ENCODE data around the gene ZC3H4.
A peak's percentile ranks its signal among the peaks of the same experiment; 100 is the strongest.

Gene ZC3H4

DNA sequence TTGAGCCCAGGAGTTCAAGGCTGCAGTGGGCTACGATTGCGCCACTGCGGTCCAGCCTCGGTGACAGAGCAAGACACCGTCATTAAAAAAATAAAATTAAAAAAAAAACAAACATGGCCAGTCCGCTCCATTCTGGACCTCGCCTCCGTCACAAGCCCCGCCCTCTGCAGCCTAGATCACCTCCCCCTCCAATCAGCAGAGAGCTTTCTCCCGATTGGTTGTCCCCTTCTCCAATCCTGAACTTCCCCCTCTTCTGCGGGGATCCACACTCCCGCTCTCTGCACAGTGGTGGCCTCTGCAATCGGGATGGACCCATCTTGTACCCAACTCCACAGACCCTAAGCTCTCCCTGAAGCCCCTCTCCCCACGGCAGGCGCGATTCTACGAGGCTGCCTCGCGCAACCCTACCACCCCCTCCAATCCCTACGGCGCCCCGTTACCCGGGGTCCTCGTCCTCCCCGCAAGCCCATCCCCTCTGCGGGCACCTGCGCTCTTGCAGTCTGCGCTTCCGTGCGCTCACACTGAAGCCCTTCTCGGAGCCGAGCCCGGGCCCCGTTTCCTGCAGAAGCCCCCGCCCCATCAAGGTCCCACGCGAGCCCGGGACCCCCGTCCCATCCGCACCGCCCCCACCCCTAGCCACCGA lies 65.7 kb downstream of the ZC3H4 start:
- peak; percentile 71 for DNase-seq (ENCODE audit: low spot score)

DNA sequence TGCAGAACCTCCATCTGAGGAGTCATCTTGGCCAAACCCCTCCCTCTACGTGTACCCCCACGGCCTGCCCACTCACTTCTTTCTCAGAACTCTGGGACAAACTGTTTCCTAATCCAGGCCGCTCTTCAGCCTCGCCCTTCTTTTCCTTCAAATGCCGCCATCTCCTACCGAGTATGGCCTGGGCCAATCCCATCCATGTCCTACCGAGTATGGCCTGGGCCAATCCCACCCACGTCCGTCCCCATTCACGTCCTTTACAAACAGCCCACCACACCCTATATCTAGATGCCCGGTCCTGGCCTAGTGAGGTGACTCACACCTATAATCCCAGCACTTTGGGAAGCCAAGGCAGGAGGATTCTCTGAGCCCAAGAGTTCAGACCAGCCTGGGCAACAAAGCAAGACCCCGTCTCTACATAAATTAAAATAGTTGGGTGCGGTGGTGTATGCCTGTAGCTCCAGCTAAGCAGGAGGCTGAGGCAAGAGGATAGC lies 66.3 kb downstream of the ZC3H4 start:
- no peak for DNase-seq (ENCODE audit: low spot score)

DNA sequence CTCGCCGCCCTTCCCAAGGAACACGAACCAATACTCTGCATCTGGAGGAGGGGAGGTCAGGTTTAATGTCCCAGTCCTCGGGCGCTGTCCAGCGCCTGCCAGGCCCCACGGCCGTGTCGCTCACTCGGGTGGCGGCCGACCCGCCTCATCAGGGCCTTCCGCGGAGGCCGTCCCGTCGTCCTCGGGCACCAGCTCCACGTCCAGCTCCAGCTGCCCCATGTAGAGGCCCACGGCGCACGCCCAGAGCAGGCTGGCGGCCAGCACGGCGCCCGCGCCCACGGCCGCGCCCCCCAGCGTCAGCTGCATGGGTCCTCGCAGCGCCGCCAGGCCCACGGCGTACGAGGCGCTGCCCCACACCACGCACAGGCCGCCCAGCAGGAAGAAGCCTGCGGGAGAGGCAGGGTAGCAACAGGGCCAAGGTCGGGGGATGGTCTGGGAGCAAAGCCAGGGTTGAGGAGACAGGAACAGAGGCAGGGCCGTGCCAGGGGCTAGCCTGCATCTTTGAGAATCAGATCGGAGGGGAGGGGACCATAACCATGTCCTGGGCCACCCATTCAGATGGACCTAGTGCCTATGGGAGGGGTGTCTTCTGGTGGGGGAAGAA lies 67.6 kb downstream of the ZC3H4 start:
- no peak for DNase-seq (ENCODE audit: low spot score)

DNA sequence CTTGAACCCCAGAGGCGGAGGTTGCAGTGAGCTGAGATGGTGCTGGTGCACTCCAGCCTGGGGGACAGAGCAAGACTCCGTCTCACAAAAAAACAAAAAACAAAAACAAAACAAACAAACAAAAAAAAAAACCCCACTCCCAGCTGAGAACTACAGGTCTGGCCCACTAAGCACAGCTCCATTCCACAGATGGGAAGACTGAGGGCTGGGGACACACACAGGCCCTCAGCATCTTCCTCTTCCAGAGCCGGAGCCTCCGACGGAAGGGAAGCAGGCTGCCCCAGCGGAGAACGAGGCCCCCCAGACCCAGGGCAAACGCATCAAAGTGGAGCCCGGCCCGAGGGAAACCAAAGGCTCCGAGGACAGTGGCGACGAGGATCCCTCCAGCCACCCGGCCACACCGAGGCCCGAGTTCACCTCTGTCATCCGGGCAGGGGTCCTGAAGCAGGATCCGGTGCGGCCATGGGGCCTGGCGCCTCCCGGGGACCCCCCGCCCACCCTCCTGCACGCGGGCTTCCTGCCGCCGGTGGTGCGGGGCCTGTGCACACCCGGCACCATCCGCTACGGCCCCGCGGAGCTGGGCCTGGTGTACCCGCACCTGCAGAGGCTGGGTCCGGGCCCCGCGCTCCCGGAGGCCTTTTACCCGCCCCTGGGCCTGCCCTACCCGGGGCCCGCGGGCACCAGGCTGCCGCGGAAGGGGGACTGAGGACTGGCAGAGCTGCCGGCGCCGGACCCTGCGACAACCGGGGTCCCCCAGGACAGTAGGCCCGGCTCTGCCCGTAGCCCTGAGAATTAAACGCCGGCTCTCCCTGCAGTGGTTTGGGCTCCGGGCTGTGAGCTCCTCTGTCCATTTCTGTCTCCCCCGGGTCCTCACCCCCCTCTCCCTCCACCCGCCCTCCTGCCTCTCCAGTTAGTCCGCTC lies 68.4 kb downstream of the ZC3H4 start:
- DNase-seq (ENCODE audit: low spot score) = no peak

DNA sequence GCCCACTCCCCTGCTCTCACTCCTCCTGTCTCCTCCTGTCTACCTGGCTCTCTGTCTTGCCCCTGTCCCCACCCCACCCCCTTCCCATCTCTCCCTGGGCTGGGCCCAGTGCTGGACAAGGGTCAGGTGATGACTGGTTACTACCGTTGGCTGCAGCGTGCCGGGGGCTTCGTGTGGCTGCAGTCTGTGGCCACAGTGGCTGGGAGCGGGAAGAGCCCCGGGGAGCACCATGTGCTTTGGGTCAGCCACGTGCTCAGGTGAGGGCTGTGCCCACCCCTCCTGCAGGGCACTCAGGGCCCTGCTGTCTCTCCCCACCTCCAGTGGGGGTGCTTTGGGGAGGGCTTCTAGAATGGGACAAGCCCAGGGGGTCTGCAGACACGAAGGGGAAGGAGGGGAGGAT lies 72.7 kb downstream of the ZC3H4 start:
- DNase-seq (ENCODE audit: low spot score) = no peak

DNA sequence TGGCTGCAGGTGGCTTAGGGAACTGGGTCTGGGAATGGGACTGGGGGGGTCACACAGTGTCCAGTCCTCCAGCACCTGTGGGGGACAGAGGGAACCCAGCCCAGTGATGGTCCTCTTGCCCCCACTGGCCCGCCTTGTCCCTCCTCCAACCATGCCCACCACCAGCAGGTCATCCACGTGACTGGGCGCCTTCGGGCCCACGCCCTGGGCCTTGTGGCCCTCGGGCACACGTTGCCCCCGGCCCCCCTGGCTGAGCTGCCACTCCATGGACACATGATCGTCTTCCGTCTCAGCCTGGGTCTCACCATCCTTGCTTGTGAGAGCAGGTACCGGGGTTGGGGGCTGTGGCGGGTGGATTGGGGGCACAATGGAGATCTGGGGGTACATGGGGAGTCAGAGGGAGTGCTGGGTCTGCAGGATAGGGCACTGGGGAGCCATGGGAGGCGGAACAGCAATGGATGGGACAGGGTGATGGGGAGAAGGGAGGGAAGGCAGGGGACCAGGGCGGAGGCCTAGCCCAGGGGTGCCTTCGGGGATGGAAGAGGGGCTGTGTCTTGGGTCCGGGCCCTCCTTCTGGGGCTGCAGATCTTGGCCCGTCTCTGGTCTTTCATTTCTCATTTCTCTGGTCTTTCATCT lies 74.2 kb downstream of the ZC3H4 start:
- DNase-seq (ENCODE audit: low spot score) = no peak

DNA sequence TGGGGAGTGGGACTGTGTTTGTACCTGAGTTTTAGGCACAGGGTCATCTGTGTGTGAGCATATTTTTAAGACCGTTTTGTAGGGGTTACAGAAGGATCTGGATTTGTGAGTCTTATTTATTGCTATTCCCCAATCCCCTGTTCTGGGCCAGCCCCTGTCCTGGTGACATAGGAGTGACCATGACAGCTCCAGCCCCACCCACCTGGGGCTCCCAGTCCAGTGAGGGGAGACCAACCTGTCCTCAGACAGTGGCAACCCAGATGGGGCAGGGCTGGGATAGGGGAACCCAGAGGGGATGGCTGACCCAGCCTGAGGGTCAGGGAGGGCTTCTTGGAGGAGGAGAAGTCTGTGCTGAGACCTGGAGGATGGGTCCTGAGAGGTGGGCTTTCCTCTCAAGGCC lies 75.8 kb downstream of the ZC3H4 start:
- no peak for DNase-seq (ENCODE audit: low spot score)

- peak; percentile 7 for DNase-seq (ENCODE audit: low spot score)
Measured at GRCh38 chr19:47036097-47036651, 77.4 kb downstream of the ZC3H4 start.

GRCh38 chr19:47035127-47036096 lies 78.2 kb downstream of the ZC3H4 start:
- peak; percentile 97 for DNase-seq (ENCODE audit: low spot score)

DNA sequence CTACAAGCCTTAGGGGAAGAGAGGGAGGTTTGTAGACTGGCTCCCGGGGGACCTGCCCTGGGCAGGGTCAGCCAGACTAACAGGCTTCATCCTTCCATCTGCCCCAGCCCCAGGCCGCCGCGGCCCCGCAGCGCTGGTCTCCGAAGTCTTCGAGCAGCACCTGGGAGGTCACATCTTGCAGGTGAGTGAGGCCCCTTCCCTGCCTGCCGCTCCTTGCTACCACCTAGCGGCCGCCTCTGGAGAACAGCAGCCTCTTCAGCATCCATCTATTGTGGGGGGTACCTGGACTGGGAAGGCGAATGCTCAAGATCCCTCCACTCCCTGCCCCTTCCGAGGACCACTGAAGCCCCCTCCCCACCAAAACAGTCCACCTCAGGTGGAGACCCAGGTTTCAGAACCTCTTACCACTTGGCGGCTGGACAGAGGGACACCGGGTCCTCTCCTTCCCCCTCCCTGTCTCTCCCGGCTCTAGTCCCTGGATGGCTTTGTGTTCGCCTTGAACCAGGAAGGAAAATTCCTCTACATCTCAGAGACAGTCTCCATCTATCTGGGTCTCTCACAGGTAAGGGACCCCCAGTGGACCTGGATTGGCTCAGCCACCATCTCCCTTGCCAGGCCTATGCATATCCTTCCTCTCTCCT lies 81.3 kb downstream of the ZC3H4 start:
- DNase-seq (ENCODE audit: low spot score) = peak; percentile 73

DNA sequence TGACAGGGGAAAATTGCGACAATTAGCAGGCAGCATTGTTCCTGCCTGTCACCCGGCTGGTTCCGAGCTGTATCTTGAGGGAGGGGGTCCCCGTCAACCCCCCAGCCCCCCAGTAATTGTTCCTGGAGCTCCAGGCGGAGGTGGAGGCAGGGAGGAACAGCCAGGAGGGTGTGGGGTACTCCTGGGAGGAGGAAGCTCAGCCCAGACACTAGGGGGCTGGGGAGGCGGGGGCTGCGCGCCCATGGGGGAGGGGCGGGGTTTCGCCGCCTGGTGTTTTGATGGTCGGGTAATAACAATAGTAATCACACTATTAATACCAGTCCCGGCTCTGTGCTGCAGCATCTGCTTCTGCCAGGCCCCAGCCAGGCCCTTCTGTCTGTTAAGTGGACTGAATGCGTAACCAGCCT lies 85.4 kb downstream of the ZC3H4 start:
- DNase-seq (ENCODE audit: low spot score) = no peak

DNA sequence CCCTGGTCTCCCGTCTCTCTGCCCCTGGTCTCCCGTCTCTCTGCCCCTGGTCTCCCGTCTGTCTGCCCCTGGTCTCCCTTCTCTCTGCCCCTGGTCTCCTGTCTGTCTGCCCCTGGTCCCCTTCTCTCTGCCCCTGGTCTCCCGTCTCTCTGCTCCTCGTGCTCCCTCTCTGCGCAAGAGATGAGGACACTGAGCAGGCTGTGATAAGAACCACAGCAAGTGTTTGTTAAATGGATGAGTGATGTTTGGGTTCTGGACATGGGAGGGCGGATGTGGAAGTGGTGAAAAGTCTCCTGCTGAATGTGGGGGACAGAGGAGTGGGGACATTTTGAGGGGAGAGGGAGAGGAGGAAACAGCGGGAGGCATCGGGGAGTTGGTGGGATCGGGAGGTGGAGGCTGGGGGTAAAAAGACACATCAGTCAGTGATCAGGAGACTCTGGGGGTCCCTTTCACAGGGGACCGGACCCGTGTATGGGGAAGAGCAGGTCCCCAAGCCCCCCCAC lies 85.9 kb downstream of the ZC3H4 start:
- DNase-seq (ENCODE audit: low spot score) = no peak

DNA sequence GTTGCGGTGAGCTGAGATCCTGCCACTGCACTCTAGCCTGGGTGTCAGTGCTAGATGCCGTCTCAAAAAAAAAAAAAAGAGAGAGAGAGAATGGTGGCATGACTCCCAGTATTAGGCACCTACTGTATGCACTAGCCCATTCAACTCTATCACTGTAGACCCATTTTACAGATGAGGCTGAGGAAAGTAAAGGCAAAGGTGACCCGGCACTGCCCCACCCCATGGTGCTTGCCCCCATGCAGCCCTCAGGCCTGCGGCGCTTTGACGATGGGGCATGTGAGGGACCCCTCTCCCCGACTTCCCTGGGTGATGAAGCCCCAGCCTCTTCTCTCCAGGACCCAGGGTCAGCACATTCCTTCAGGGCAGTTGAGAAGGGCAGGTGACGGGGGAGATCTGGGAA lies 86.7 kb downstream of the ZC3H4 start:
- no peak for DNase-seq (ENCODE audit: low spot score)

DNA sequence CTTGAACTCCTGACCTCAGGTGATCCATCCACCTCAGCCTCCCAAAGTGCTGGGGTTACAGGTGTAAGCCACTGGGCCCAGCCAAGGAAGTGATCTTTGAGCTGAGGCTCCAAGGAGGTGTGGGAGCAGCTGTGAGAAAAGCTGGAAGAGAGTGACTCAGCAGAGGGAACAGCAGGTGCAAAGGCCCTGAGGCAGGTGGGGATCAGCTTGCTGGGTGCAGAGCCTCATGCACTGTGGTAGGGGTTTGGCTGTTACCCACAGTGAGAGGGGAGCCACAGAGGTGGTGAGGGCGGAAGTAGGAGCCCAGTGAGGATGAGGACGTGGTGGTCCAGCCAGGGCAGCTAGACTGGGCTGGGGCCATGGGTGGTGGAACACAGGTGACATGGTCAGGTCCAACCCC lies 87.4 kb downstream of the ZC3H4 start:
- DNase-seq (ENCODE audit: low spot score) = no peak

GRCh38 chr19:47024502-47024901 lies 89.1 kb downstream of the ZC3H4 start:
- no peak for DNase-seq (ENCODE audit: low spot score)

GRCh38 chr19:47023448-47023794 lies 90.2 kb downstream of the ZC3H4 start:
- no peak for DNase-seq (ENCODE audit: low spot score)

GRCh38 chr19:47022541-47023447 lies 90.8 kb downstream of the ZC3H4 start:
- no peak for DNase-seq (ENCODE audit: low spot score)

GRCh38 chr19:47022140-47022536 lies 91.4 kb downstream of the ZC3H4 start:
- no peak for DNase-seq (ENCODE audit: low spot score)

- DNase-seq (ENCODE audit: low spot score) = no peak
Measured at GRCh38 chr19:47021536-47022139, 91.9 kb downstream of the ZC3H4 start.
